CD4-positive, alpha-beta T cell (primary cell): ENCODE measurements around the gene SCAF11. TPM values are rescaled to one million over a fixed set of nuclear protein-coding genes. Genes with fewer than 3 reads are reported as not detected.
"Not testable (repeated sequence)": the region's sequence is repeated elsewhere in the genome, so short reads cannot be mapped to it uniquely, and the experiment has no call there.

Source experiments
- ATAC-seq: fragments of 200-7000 bp; cut with Tn5 transposase; one replicate; pipeline ENCODE4 v1.10.0; 2022; ENCODE audit warnings: mild to moderate bottlenecking; ENCODE audit not compliant: poor library complexity
- CTCF ChIA-PET: fragments of 350-600 bp; sonication (Branson Sonifier 250); formaldehyde crosslinking; loops from one replicate; lab custom pipeline; 2021; ENCODE audit warnings: antibody characterized with exemption, inconsistent platforms; lab: Charles Lee
- POLR2A ChIA-PET: fragments of 350-600 bp; sonication (Branson Sonifier 250); formaldehyde crosslinking; loops from one replicate; lab custom pipeline; 2021; ENCODE audit warnings: antibody characterized with exemption, inconsistent platforms; lab: Charles Lee
- DNase-seq, 14 experiments: peaks; one replicate each; pipeline ENCODE4 v3.0.0-alpha.2; 2013 to 2020; ENCODE audit warnings: mixed read lengths in 2 of 14
- H3K27ac ChIP-seq, 2 donors: one replicate each; pipeline versions ENCODE4 v1.5.1 to v1.7.0; 2013; ENCODE audit warnings: low read length in 2 of 2, low read depth in 1 of 2, mild to moderate bottlenecking in 1 of 2
- H3K27me3 ChIP-seq, 2 experiments: 1 replicate in 1 of 2; 2 replicates in 1 of 2; pipeline versions ENCODE4 v1.6.1 to v1.7.0; 2013; ENCODE audit warnings: low read length in 2 of 2, control low read depth in 1 of 2, mild to moderate bottlenecking in 1 of 2, moderate library complexity in 1 of 2; ENCODE audit not compliant: insufficient read depth in 2 of 2, control insufficient read depth in 1 of 2
- H3K36me3 ChIP-seq: one replicate; pipeline ENCODE4 v1.6.1; 2013; ENCODE audit warnings: low read length, control low read depth; ENCODE audit not compliant: insufficient read depth
- H3K4me1 ChIP-seq: one replicate; pipeline ENCODE4 v1.6.1; 2013; ENCODE audit warnings: low read length, control low read depth; ENCODE audit not compliant: insufficient read depth
- H3K4me3 ChIP-seq: one replicate; pipeline ENCODE4 v1.5.1; 2013; ENCODE audit warnings: mild to moderate bottlenecking, low read length, moderate library complexity
- H3K9me3 ChIP-seq, 2 experiments: 1 replicate in 1 of 2; 2 replicates in 1 of 2; pipeline versions ENCODE4 v1.6.1 to v1.7.0; 2013; ENCODE audit warnings: low read length in 2 of 2, mild to moderate bottlenecking in 2 of 2, control low read depth in 1 of 2, moderate library complexity in 1 of 2; ENCODE audit not compliant: control insufficient read depth in 1 of 2, insufficient read depth in 1 of 2
- H3K27ac Mint-ChIP-seq: one replicate; pipeline ENCODE4 v1.8.0; 2020; ENCODE audit warnings: mixed read lengths
- H3K27me3 Mint-ChIP-seq: one replicate; pipeline ENCODE4 v1.8.0; 2021; ENCODE audit warnings: mixed read lengths
- H3K36me3 Mint-ChIP-seq: one replicate; pipeline ENCODE4 v1.8.0; 2021; ENCODE audit warnings: low read depth, mixed read lengths
- H3K4me1 Mint-ChIP-seq: one replicate; pipeline ENCODE4 v1.8.0; 2021; ENCODE audit warnings: low read depth, mixed read lengths
- H3K4me3 Mint-ChIP-seq: one replicate; pipeline ENCODE4 v1.8.0; 2020; ENCODE audit warnings: mild to moderate bottlenecking, mixed read lengths
- H3K9me3 Mint-ChIP-seq: one replicate; pipeline ENCODE4 v1.8.0; 2020; ENCODE audit warnings: mixed read lengths
- CTCF ChIP-seq: fragments of 200-600 bp; IDR thresholded peaks from one replicate; pipeline ENCODE4 v1.8.0; 2022; ENCODE audit warnings: antibody characterized with exemption, mild to moderate bottlenecking
- intact Hi-C, 2 experiments: fragments of 100-400 bp; cut with DNase I in 1 of 2; cut with micrococcal nuclease in 1 of 2; formaldehyde crosslinking; loops; one replicate each; pipeline versions ENCODE4 v1.15.1 to v1.9.0; 2023 to 2025; cut with DNase I, micrococcal nuclease
- total RNA-seq, 174 experiments: library from RNA in 2 of 174; stranded (reverse) in 2 of 174; gene quantifications; one replicate each; pipeline ENCODE4 v1.2.3 and lab custom pipeline; 2021 to 2026

Gene SCAF11
- total RNA-seq, 2 experiments from 2014 or later = 205 to 213 TPM

GRCh38 chr12:46024099-46024498 is 33.7 kb upstream of the SCAF11 start:
- ChIA-PET CTCF (no interaction called here), POLR2A (no interaction called here)
- no peak overlapping the region for H3K4me3 Mint-ChIP-seq
- Histone ChIP-seq H3K36me3 (no peaks in the 10 kb centered on the region), H3K27me3 (no peaks in the 10 kb centered on the region), H3K27ac (no peak overlapping the region), H3K4me1 (no peaks in the 10 kb centered on the region), H3K4me3 (no peak overlapping the region), H3K9me3 (peaks cover 19 to 55% of the 10 kb centered on the region in 2 experiments)
- DNase-seq (no peak), ATAC-seq (no peak)
- H3K9me3 Mint-ChIP-seq = peaks cover 26% of the 10 kb centered on the region
- H3K4me1 Mint-ChIP-seq = no peaks in the 10 kb centered on the region
- no peak for TF ChIP-seq CTCF
- no peak overlapping the region for H3K27ac Mint-ChIP-seq
- intact Hi-C loops = no loop called here
- peaks cover 43% of the 10 kb centered on the region for H3K36me3 Mint-ChIP-seq
- peaks cover 32% of the 10 kb centered on the region for H3K27me3 Mint-ChIP-seq

DNA sequence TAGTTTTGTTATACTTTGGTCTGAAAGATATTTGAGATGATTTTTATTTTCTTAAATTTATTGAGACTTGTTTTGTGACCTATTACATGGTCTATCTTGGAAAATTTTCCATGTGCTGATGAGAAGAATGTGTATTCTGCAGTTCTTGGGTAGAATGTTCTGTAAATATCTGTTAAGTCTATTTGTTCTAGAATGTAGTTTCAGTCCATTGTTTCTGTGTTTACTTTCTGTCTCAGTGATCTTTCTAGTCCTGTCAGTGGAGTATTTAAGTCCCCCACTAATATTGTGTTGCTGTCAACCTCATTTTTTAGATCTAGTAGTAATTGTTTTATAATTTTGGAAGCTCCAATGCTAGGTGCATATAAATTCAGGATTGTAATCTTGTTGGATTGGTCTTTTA is 30.4 kb upstream of the SCAF11 start:
- intact Hi-C loops = no loop called here
- no peaks in the 10 kb centered on the region for H3K27me3 ChIP-seq
- peaks cover 12% of the 10 kb centered on the region for H3K9me3 Mint-ChIP-seq
- no peak overlapping the region for H3K4me3 Mint-ChIP-seq
- no peak overlapping the region for H3K27ac ChIP-seq
- no peak overlapping the region for H3K27ac Mint-ChIP-seq
- DNase-seq (no peak), ATAC-seq (no peak)
- no peaks in the 10 kb centered on the region for H3K36me3 ChIP-seq
- no peaks in the 10 kb centered on the region for H3K4me1 Mint-ChIP-seq
- H3K36me3 Mint-ChIP-seq = peaks cover 22% of the 10 kb centered on the region
- no peak for TF ChIP-seq CTCF
- H3K9me3 ChIP-seq = peaks cover 22 to 30% of the 10 kb centered on the region in 2 experiments
- peaks cover 17% of the 10 kb centered on the region for H3K27me3 Mint-ChIP-seq
- ChIA-PET POLR2A (no interaction called here), CTCF (no interaction called here)
- H3K4me1 ChIP-seq = no peaks in the 10 kb centered on the region
- no peak overlapping the region for H3K4me3 ChIP-seq

DNA sequence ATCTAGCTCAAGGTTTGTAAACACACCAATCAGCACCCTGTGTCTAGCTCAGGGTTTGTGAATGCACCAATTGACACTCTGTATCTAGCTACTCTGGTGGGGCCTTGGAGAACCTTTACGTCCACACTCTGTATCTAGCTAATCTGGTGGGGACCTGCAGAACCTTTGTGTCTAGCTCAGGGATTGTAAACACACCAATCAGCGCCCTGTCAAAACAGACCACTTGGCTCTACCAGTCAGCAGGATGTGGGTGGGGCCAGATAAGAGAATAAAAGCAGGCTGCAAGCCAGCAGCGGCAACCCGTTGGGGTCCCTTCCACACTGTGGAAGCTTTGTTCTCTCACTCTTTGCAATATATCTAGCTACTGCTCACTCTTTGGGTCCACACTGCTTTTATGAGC is 28.3 kb upstream of the SCAF11 start:
- not testable (repeated sequence) for H3K9me3 Mint-ChIP-seq, H3K27ac Mint-ChIP-seq, H3K36me3 Mint-ChIP-seq

GRCh38 chr12:46017866-46018375 is 27.5 kb upstream of the SCAF11 start:
- H3K27ac ChIP-seq, H3K27me3 ChIP-seq, H3K36me3 Mint-ChIP-seq, POLR2A ChIA-PET, CTCF ChIA-PET, H3K4me3 Mint-ChIP-seq, H3K9me3 Mint-ChIP-seq, H3K4me3 ChIP-seq, ATAC-seq, intact Hi-C loops, H3K4me1 Mint-ChIP-seq, H3K36me3 ChIP-seq, DNase-seq, H3K27ac Mint-ChIP-seq, H3K4me1 ChIP-seq: not testable (repeated sequence)
- H3K27me3 Mint-ChIP-seq = peaks cover 12% of the 10 kb centered on the region
- peaks cover 8 to 13% of the 10 kb centered on the region in 2 experiments for H3K9me3 ChIP-seq

More for the DNA sequence above, 28.3 kb upstream of the SCAF11 start:
- H3K9me3 ChIP-seq = peaks cover 11 to 13% of the 10 kb centered on the region in 2 experiments
- CTCF ChIA-PET, intact Hi-C loops, H3K4me1 Mint-ChIP-seq, DNase-seq, POLR2A ChIA-PET, H3K4me1 ChIP-seq, H3K36me3 ChIP-seq, H3K4me3 ChIP-seq, H3K4me3 Mint-ChIP-seq, H3K27ac ChIP-seq, H3K27me3 ChIP-seq, ATAC-seq: not testable (repeated sequence)
- peaks cover 17% of the 10 kb centered on the region for H3K27me3 Mint-ChIP-seq
